HG02938 (cell line): ENCODE measurements around the gene ELP4.
"Not testable (repeated sequence)": the region's sequence is repeated elsewhere in the genome, so short reads cannot be mapped to it uniquely, and the experiment has no call there.

ENCODE experiments used
- ATAC-seq: cut with Tn5 transposase; IDR thresholded peaks from one replicate; pipeline ENCODE4 v1.9.1; 2021; ENCODE audit warnings: mild to moderate bottlenecking, moderate library complexity; ENCODE audit not compliant: unreplicated experiment

ELP4 gene, protein sequence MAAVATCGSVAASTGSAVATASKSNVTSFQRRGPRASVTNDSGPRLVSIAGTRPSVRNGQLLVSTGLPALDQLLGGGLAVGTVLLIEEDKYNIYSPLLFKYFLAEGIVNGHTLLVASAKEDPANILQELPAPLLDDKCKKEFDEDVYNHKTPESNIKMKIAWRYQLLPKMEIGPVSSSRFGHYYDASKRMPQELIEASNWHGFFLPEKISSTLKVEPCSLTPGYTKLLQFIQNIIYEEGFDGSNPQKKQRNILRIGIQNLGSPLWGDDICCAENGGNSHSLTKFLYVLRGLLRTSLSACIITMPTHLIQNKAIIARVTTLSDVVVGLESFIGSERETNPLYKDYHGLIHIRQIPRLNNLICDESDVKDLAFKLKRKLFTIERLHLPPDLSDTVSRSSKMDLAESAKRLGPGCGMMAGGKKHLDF

DNA sequence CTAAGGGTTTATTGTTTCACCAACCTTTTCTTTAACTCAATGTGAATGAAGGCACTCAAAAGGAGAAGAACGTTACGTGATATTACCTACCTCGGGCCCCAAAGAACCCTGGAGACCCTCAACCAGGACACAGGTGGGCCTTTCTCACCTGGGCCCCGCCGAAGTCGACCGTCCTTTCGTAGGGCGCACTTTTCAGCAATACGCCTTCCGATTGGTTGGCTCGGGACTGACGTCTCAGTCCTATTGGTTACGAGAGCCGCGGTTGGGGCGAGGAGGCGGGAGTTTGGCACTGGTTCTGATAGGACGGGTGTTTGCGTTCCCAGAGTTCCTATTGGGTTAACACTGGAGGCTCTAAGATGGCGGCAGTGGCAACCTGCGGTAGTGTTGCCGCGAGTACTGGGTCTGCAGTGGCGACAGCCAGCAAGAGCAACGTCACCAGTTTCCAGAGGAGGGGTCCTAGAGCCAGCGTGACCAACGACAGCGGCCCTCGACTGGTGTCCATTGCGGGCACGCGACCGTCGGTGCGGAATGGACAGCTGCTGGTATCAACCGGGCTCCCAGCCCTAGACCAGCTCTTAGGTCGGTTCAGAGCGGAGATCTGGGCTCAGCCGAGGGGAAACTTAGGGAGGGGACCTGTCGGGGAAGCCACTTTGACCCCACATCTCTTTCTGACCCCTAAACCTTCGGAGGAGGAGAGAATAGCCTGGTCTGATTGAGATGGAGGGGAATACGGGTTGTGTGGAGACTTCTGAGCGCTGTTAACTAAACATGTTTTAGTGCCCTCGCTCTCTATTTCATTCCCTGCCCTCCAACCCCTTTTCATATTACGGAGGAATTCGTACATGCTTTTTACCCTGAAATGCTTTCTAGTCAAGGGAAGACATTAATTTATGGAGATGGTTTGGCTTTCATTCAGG, at the start of gene ELP4, which contains the start of gene IMMP1L:
Gene ELP4, plus strand, starts transcription at position 339 of the 917 bp plus-strand sequence. Its CDS starts 18 bp downstream, at position 357.
Gene IMMP1L, minus strand, starts transcription at position 194 of the 917 bp plus-strand sequence. CDS start 46,346 bp downstream, outside the sequence.
- ATAC-seq = peak; percentile 100

DNA sequence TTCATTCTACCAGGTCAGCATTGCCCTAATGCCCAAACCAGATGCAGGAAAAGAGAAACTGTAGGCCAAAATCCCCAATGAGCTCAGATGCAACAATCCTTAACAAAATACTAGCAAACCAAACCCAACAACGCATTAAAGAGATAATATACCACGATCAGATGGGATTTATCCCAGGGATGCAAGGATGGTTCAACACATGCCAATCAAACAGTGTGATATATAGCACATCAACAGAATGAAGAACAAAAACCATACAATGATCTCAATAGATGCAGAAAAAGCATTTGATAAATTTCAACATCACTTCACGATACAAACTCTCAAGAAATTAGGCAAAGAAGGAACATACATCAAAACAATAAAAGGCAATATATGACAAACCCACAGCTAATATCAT, 45.1 kb upstream of the ELP4 start:
- no peak for ATAC-seq

DNA sequence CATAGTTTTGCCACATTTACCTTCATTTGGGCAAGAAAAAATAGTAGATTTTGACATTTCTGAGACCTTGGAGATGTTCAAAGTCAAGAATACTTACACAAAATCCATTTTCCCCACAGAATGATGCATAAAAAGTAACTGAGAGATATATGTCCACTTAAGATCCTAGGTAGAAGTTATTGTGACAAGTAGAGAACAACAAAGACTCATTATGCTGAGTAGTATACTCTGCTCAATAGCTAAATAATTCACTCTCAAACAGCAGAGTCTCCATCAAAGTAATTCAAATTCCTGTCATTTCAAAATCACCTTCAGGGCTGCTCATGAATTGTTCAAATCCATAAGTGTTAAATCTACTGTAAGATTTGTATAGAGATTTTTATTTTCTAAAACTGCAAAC, 35.5 kb upstream of the ELP4 start:
- ATAC-seq = no peak

DNA sequence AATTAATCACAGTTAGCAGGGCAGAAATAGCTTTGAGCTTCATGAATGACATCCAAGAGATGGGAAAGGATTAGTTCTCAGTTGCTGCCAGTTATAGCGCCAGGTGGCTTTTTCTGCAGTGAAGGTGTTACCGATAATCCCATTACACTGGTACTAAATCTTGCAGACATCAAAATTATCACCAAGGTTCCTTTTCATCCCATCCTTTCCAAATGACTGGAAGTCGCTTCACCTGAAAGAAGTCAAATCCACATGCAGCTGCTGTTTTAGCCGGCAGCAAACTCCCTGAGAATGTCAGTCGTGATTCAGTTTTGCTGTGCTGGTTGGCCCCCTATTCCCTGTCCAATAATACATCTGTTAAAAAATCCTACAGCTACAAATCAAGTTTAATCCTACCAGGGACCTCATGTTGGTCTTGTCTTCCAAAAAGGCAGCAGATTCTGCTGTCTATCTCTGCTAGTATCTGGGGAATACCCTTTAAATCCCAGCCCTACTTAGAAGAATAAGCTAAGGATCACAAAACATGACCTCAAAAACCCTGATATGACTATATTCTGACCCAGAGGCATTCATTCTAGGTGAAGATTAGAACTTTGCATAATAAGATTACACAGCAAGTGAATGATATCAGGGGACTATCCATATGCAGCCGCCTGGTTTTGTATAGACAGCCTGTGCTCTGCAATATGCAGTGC, 31.9 kb upstream of the ELP4 start:
- no peak for ATAC-seq

DNA sequence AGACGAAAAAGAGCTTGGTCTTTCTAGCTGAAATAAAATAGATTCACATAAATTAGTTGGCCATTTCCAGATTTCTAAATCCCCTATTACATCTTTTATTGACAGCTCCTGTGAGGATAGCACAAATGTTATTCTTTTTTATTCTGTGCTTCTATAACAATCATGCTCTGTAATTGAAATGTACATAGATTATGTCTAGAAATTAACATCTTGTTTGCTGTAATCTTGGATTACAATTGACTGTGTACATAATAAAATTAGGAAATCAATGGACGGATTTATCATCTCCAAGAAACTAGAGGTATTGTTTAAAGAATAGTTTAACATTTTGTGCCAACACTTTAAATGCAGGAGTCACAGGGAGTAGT, 31.4 kb upstream of the ELP4 start:
- no peak for ATAC-seq

DNA sequence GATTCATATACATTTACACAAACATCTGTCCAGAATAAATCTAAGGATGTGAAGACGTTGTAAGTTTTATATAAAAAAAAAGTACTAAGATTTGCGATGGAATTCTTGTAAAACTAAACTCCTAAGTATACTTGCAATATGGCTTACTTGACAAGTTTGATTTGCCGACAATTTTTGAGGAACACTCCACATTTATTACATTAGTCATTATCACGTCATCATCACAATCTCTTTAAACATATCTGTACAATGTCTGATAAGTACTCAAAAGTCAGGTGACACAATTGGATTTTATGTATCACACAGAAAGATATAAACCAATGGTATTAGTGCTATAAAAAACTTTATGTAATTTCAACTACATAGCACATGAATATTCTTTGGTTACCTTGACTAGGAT, 30.5 kb upstream of the ELP4 start:
- no peak for ATAC-seq

DNA sequence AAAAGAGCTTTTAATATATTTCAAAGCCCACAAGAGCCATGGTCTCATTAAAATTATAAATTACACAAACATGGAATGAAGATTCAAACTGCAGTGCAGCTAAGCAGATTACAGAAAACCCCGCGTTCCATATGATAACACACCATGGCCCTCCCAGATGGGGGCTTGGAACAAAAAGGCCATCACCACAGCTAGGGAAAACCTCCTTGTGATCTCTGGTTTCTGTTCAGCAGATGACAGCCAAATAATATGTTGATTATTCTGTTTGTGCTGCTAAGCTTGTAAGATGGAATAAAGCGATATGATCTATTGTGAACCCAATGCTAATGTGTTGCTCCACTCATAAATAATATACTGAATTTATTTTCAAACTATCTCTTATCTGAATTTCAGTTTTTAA, 28.6 kb upstream of the ELP4 start:
- no peak for ATAC-seq

DNA sequence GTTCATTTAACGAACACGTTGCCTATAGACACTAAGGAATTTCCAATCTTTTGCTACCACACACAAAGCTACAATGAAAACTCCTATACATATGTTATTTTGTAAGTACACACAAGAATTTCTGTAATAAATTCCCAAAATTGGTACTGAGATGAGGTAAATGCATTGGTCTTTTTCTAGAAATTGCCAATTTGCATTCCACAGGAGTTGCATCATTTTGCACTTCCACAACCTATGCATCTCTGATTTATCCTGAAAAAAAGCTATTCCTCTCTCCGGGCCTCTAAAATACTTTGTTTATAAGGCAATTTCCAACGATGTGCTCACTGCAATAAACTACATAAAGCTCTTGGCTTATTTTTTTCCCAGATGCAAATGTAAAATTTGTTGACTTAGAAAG, 25.1 kb upstream of the ELP4 start:
- no peak for ATAC-seq

DNA sequence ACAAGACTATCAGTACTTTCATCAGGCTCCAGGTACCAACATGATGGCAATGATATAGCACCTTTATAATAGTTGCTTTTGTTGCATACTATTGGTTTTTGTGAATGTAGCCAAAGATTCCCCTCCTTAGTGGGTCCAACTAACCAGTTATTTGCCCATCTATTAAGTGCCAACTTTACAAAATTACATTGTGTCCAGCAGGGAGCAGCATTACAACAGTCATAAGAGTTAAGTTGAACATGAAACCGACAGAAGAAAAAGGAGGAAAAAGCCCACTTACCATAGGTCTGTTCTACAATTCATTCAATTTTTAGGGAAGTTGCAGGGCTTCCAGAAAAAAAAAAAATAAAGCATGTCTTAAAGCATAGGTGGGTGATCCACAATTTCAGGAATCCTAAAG, 21.7 kb upstream of the ELP4 start:
- peak; percentile 52 for ATAC-seq

DNA sequence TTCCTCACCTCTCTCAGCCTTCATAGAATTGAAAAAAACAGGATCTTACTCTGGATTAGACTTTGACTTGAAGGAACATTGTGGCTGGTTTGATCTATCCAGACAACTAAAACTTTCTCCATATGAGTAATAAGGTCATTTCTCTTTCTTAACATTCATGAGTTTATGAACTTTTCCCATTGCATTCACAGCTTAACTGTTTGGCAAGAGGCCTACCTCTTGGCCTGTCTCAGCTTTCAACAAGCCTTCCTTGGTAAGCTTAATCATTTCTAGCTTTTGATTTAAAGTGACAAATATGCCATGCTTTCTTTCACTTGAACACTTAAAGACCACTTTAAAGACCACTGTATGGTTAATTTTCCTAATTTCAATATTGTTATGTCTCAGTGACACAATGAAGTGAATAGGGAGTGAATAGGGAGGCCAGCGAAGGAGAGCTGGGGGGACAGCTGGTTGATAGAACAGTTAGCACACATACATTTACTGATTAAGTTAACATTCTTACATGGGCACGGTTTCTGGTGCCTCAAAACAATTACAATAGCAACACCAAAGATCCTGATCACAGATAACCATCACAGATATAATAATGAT, 17.1 kb upstream of the ELP4 start:
- no peak for ATAC-seq

DNA sequence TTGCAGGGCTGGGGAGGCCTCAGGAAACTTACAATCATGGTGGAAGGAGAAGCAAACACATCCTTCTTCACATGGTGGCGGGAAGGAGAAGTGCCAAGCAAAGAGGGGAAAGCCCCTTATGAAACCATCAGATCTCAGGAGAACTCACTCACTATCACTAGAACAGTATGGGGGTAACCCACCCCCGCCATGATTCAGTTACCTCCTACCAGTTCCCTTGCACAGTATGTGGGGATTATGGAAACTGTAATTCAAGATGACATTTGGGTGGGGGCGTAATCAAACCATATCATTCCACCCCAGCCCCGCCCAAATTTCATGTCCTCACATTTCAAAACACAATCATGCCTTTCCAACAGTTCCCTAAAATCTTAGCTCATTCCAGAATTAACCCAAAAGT, 16.3 kb upstream of the ELP4 start:
- ATAC-seq = no peak

DNA sequence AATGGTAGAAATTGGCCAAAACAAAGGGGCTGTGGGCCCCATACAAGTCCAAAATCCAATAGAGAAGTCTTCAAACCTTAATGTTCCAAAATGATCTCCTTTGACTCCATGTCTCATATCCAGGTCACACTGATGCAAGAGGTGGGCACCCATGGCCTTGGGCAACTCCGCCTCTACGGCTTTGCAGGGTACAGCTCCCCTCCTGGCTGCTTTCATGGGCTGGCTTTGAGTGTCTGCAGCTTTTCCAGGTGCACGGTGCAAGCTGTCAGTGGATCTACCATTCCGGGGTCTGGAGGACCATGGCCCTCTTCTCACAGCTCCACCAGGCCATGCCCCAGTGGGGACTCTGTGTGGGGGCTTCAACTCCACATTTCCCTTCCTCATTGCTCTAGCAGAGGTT, 15.8 kb upstream of the ELP4 start:
- not testable (repeated sequence) for ATAC-seq

DNA sequence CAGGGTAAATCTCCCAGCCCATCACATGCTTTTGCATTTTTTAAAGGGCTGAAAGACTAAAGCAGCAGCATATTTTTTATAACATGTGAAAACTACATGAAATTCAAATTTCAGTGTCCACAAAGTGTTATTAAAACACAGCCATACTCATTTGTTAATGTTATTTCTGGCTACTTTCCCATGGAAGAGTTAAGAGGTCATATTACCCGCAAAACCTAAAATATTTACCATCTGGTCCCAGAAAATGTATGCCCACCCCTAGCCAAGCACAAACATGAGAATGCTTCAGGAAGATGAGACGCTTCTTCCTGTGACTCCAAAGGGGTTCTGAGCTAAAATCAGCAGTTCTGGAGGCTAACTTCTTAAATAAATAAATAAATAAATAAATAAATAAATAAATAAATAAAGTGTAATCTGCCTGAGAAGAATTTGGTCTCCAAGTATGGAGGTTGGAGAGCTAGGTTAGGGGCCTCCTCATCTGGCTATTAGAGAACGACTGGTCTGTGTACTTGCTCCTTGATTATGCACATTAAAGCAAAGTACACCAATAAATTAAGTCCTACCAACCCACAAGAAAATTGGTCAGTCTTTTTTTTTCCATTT, 9.9 kb upstream of the ELP4 start:
- ATAC-seq = no peak

DNA sequence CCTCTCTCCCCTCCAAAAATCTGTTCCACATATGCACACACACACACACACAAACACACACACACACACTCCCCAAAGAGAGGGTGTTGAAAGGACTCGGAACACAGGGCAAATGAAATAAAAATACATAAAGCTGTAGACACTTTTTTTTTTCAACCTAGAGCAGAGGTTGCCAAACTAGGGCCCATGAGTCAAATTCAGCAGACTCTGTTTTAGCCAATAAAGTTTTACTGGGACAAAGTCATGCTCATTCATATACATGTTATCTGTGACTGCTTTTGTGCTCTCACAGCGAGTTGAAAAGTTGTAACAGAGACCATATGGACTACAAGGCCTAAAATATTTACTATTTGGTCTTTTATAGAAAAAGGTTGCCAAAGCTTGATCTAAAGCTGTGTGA, 9.0 kb upstream of the ELP4 start:
- ATAC-seq = no peak

DNA sequence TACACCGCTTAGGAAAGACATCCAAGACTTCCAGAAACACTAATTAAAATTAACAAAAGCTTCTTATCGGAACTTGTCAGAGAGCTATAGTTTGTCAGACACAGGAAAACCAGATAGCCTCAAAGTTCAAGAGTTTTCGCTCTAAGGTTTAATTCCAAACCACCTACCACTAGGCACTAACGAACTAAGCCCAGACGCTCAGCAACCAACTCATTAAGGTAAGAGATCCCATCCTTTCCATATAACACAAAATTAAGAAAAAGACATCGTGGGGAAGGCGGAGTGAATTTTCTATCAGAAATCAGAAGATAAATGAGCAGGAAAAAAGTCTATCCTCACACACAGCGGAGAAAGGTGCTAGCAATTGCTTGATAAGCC, 527 bp upstream of the ELP4 start:
- ATAC-seq = peak; percentile 14

DNA sequence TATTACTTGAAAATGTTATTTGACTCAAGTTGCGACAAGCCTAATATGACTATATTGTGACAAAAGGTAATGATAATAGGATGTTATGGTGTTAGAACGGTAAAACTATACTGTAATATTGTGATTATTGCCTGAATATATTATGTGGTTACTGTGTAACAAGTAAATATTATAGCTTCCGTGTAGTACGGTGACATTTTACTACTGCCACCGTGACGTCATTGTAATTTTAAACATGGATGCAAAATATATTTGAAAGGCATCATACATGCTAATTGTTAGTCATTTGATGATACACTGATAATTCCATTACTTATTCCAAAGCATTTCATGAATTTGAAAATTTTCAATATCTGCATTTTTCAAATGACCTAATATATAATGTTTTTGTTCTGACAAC, 2.5 kb downstream of the ELP4 start:
- no peak for ATAC-seq

DNA sequence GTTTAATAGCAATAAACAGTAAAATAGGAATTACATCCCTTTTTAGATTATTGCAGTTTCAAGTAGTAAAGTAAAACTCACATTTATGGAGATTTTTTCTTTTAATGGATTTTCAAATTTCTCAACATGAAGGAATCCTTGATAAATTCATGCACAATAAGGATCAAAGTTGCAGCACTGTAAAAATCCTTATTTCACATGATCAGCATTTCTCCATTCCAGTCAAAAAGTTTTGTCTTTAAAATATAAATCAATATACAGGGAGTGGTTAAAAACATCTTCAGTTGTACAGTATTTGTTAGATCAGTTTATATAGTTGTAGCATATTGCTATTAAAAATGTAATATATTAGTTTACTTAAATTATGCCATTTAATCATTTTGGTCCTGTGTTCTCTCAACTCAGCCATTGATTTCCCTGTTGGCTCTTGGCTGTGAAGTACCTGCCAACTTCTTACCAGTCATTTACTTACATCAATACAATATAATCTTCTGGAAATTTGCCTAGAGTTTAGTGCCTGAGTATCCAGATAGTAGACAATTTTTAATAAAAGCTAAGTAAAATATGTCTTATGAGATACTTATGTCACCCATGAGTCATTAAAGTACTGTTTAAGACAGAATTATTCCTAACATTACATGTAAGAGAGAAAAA, 12.1 kb downstream of the ELP4 start:
- ATAC-seq = no peak

DNA sequence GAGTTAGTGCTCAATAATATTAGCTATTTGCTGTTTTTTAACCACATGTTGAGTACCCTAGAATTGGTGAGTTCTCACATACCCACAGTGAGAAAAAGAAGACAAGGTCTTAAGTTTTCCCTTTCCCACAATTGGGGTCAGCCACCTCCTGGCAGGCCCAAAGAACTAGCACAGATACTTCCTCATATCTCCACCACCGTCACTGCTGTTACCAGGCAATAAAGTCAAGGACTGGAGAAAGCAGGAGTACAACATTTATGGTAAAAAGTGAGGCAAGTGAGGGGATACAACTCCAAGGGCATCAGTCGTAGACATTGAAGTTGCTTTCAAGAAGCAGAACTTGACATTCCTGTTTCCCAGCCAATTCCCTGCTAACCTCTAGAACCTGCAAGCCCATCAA, 19.6 kb downstream of the ELP4 start:
- ATAC-seq = no peak

DNA sequence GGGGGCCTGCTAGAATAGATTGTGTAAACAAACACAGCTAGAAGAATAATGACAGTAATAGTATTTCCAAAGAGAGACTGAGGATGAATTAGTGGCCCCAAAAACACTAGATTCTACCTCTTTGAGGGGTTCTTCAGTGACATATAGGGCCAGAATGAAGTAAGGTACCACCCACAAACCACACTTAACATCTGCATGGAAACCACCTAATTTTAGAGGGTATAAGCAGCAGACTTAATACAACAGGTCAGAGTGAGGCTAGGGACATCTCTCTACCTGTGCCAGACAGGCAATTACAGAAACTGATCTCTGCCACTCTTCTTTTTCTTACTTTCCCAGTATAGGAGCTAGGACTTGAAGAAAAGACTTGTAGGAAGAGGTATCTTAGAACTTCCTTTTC, 20.1 kb downstream of the ELP4 start:
- peak; percentile 68 for ATAC-seq

DNA sequence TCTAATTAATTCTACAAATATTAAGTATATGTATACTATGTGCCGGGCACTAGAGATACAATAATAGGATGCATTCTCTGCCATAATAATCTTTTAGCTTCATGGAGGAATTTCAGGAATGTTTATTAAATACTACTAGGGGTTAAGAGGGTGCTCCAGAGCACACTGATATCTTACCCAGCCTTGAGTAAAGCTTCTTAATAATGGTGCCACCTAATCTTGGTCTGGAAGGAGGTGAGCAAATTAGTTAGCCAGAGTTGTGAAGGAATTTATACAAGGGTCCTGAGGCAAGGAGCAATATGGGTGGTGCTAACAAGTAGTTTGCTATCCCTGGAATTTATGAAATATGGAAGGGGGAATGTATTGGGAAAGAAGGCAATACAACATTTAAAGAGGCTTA, 21.7 kb downstream of the ELP4 start:
- ATAC-seq = no peak
